ENCODE results near the gene COX4I2.

- no peak for TF ChIP-seq EZH2 (IDR thresholded peaks at IDR 0.05; ENCODE audit: insufficient read depth, poor library complexity, severe bottlenecking)
- no peak for TF ChIP-seq EZH2phosphoT487 (IDR thresholded peaks at IDR 0.05; ENCODE audit: insufficient read depth, low read depth)
These were observed 17.5 kb upstream of the COX4I2 start for GRCh38 chr20:31620246-31620645.

All from GM23248 (cell line).